Suprapubic skin (tissue), 4 donors: Measurements from ENCODE around the gene SCTR. TPM values are rescaled to one million over a fixed set of nuclear protein-coding genes. Genes with fewer than 3 reads are reported as not detected.

Source experiments
- DNase-seq, 2 donors: peaks; one replicate each; pipeline ENCODE4 v3.0.0-alpha.2; 2019; ENCODE audit warnings: low spot score in 2 of 2
- H3K27ac ChIP-seq: fragments of 200-600 bp; sonication (generic); one replicate; pipeline ENCODE4 v1.5.1; 2019
- H3K27me3 ChIP-seq: fragments of 200-600 bp; sonication (generic); one replicate; pipeline ENCODE4 v1.5.1; 2019
- H3K36me3 ChIP-seq: fragments of 200-600 bp; sonication (generic); one replicate; pipeline ENCODE4 v1.5.1; 2019
- H3K4me1 ChIP-seq: fragments of 200-600 bp; sonication (generic); one replicate; pipeline ENCODE4 v1.5.1; 2019
- H3K4me3 ChIP-seq: fragments of 200-600 bp; sonication (generic); one replicate; pipeline ENCODE4 v1.5.1; 2019; ENCODE audit warnings: mild to moderate bottlenecking
- H3K9me3 ChIP-seq: fragments of 200-600 bp; sonication (generic); one replicate; pipeline ENCODE4 v1.5.1; 2019
- CTCF ChIP-seq, 2 donors: fragments of 200-600 bp in 1 of 2; fragments of 450-650 bp in 1 of 2; sonication (generic) in 1 of 2; IDR thresholded peaks; one replicate each; pipeline ENCODE4 v1.5.1; 2016 to 2019; ENCODE audit warnings: antibody characterized with exemption in 2 of 2, mild to moderate bottlenecking in 1 of 2, moderate library complexity in 1 of 2
- EP300 ChIP-seq: sonication (generic); formaldehyde crosslinking; IDR thresholded peaks from one replicate; pipeline ENCODE4 v1.6.1; 2017; ENCODE audit warnings: antibody characterized with exemption
- POLR2A ChIP-seq, 2 donors: fragments of 450-650 bp; IDR thresholded peaks; one replicate each; pipeline ENCODE4 v1.6.1; 2017; ENCODE audit warnings: antibody characterized with exemption in 2 of 2, mild to moderate bottlenecking in 2 of 2, moderate library complexity in 2 of 2
- POLR2AphosphoS5 ChIP-seq, 3 donors: sonication (generic); formaldehyde crosslinking; IDR thresholded peaks; one replicate each; pipeline ENCODE4 v1.6.1; 2017; ENCODE audit warnings: antibody characterized with exemption in 3 of 3
- WGBS: methylation state at CpG from one replicate; pipeline ENCODE4 v1.1.5; 2018; 5-methylcytosine and 5-hydroxymethylcytosine counted together
- total RNA-seq, 4 donors: library from RNA; depleted of rRNA; stranded (reverse); fragments of >200 nt; gene quantifications; one replicate each; pipeline ENCODE4 v1.1.0, GENCODE V29; 2016

The SCTR gene
- total RNA-seq, 4 donors from 2014 or later: not detected

GRCh38 chr2:119485336-119486110 is 38.8 kb downstream of the SCTR start:
- H3K9me3 ChIP-seq: no peaks in the 10 kb centered on the region
- H3K4me1 ChIP-seq: peaks cover 3% of the 10 kb centered on the region
- no peaks in the 10 kb centered on the region for H3K27me3 ChIP-seq
- no peaks in the 10 kb centered on the region for H3K36me3 ChIP-seq
- no peak overlapping the region for H3K27ac ChIP-seq
- 77% methylated on average over 12 of the region's 12 CpGs for WGBS
- TF ChIP-seq POLR2AphosphoS5 (IDR thresholded peaks at IDR 0.05) (no peak), CTCF (IDR thresholded peaks at IDR 0.05) (no peak), EP300 (no peak), POLR2A (IDR thresholded peaks at IDR 0.05) (no peak)
- peak in 1 of 2 donors; percentile 49 for DNase-seq
- H3K4me3 ChIP-seq: no peak overlapping the region

DNA sequence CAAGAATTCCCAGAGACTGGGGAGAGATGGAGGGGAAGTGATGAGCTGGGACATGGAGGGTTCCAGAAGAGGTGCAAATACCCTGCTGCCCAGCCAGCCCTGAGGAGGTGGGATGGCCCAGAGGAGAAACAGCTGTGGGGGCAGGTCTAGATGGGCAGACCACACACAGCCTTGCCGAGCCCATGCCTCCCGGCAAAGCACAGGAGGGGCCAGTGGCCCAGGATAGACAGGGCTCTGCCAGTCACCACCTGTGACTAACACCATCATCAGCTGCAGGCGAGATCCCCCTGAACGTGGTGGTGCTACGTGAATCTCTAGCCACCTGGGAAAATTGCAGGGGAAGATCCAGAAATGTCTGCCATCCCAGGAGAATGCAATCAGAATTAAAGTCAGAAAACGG is 39.4 kb downstream of the SCTR start:
- peak in 1 of 2 donors; percentile 69 for DNase-seq
- Histone ChIP-seq H3K9me3 (no peaks in the 10 kb centered on the region), H3K36me3 (no peaks in the 10 kb centered on the region), H3K4me1 (peaks cover 3% of the 10 kb centered on the region), H3K27me3 (no peaks in the 10 kb centered on the region), H3K4me3 (no peak overlapping the region), H3K27ac (no peak overlapping the region)
- WGBS: 70% methylated on average over 6 of the region's 6 CpGs
- TF ChIP-seq POLR2AphosphoS5 (IDR thresholded peaks at IDR 0.05) (no peak), CTCF (IDR thresholded peaks at IDR 0.05) (no peak), EP300 (no peak), POLR2A (IDR thresholded peaks at IDR 0.05) (no peak)

DNA sequence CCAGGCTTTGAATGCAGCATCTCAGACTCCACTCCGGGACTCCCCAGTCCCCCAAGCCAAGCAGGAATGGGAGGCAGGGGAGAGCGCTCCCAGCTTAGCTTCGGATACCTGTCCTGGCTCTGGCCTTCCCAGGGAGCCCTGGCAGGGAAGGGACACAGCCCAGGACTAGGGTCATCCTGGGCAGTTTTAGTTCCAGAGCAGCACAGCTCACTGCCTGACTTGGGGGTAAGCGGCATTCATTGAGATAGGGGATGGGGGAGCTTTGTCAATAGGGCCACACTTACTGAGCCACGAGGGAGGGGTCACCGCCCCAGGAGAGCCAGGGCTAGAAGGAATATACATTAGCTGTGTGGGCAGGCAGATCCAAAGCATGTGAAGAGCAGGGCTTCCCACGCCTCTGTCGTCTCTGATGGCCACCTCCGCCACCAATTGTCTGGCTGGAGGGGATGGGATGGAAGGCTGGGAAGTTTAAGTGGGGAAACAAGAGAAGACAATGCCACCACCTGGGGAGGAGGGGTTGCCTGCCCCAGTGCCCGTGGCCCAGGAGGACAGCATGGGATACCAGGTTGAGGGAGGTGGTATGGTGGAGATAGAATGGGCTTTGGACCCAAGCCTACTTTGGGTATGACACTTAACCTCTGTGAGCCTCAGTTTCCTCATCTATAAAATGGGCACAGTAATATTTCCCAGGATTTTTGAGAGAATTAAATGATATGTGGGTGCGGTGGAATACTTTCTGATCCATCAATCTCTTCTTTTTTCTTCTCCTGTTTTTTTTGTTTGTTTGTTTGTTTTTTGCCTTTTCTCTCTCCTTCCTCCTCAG is 40.2 kb downstream of the SCTR start:
- 93% methylated on average over 11 of the region's 11 CpGs for WGBS
- H3K36me3 ChIP-seq: no peaks in the 10 kb centered on the region
- TF ChIP-seq POLR2AphosphoS5 (IDR thresholded peaks at IDR 0.05) (no peak), POLR2A (IDR thresholded peaks at IDR 0.05) (no peak), CTCF (IDR thresholded peaks at IDR 0.05) (no peak), EP300 (no peak)
- no peaks in the 10 kb centered on the region for H3K27me3 ChIP-seq
- no peaks in the 10 kb centered on the region for H3K9me3 ChIP-seq
- DNase-seq: peak; percentile 48 to 54
- H3K27ac ChIP-seq: no peak overlapping the region
- no peak overlapping the region for H3K4me3 ChIP-seq
- peaks cover 3% of the 10 kb centered on the region for H3K4me1 ChIP-seq

- TF ChIP-seq CTCF (IDR thresholded peaks at IDR 0.05) (no peak), POLR2AphosphoS5 (IDR thresholded peaks at IDR 0.05) (no peak), EP300 (no peak), POLR2A (IDR thresholded peaks at IDR 0.05) (no peak)
- WGBS: 70% methylated on average over 5 of the region's 5 CpGs
Observed at GRCh38 chr2:119483395-119483753, 40.9 kb downstream of the SCTR start.

More at GRCh38 chr2:119483395-119483753, 40.9 kb downstream of the SCTR start:
- Histone ChIP-seq H3K9me3 (no peaks in the 10 kb centered on the region), H3K27ac (no peak overlapping the region), H3K4me1 (peaks cover 3% of the 10 kb centered on the region), H3K36me3 (no peaks in the 10 kb centered on the region), H3K27me3 (no peaks in the 10 kb centered on the region), H3K4me3 (no peak overlapping the region)
- peak; percentile 51 to 57 for DNase-seq
